Stimulated activated CD4-positive, alpha-beta T cell treated with anti-CD3 and anti-CD28 coated beads, Interleukin-1b, Interleukin-23, amount 100 ng/mL, for 24 hours (primary cell): ENCODE measurements around the gene M1AP.

ENCODE experiments used
- DNase-seq, 4 experiments: peaks; one replicate each; pipeline ENCODE4 v3.0.0-alpha.2; 2020; ENCODE audit warnings: low read depth in 4 of 4, low spot score in 1 of 4

The M1AP gene, protein sequence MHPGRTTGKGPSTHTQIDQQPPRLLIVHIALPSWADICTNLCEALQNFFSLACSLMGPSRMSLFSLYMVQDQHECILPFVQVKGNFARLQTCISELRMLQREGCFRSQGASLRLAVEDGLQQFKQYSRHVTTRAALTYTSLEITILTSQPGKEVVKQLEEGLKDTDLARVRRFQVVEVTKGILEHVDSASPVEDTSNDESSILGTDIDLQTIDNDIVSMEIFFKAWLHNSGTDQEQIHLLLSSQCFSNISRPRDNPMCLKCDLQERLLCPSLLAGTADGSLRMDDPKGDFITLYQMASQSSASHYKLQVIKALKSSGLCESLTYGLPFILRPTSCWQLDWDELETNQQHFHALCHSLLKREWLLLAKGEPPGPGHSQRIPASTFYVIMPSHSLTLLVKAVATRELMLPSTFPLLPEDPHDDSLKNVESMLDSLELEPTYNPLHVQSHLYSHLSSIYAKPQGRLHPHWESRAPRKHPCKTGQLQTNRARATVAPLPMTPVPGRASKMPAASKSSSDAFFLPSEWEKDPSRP

DNA sequence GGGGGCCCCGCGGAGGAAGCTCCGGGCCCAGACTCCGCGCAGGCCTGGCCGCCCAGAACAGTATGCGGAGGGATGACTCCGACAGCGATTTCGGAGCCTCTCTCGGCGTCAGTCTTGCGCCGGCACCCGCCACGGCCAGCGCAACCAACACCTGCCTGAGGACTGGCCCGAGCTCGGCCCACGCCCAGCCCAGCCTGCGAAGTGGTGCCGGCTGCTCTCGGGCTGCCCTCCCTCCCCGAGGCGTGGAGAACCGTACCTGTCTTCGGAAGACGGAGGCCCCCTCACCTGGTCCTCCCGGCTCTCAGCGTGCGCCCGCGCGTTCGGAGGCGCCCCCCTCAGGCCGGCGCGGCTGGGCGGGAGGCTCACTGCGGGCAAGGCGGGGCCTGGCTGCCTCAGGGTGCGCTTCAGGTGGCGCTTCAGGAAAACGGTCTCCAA is at the start of gene M1AP:
Gene M1AP (minus strand): TSS at position 322 of the 435 bp plus-strand sequence. CDS start 8,055 bp downstream, outside the sequence.
- no peak for DNase-seq

DNA sequence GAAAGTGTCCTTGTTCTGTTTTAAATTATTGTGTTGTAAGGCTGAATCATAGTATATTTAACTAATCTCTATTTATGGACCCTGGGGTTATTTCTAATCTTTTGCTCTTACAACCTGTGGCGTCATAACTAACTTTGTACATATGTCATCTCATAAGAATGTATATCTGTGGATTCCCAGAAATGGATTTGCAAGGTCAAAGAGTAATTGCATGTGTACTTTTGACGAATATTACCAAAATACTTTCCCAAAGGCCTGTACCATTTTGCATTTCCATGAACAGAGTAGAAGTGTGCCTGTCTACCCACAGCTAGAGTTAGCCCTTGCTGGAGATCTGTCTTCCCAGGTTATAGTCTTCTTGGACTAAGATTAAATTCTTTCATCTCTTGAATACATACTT is 48.7 kb upstream of the M1AP start:
- DNase-seq: no peak

DNA sequence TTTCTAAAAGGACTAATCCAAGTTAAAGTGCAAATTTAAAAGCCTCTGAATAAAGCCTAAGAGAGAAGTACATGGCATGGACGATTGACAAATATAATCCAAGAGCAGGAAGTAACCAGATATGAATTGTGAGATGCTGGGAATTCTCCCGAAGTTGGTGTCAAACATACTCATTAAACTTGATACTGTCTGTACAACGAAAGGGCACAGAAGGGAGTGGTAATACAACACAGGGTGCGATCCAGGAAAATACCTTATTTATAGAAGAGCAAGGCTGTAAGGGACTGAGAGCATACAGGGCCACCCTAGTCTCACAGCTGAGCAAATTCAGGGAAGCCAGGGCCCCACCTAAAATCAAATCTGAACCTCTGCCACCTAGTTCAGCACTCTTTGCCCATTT is 47.5 kb upstream of the M1AP start:
- DNase-seq: no peak

DNA sequence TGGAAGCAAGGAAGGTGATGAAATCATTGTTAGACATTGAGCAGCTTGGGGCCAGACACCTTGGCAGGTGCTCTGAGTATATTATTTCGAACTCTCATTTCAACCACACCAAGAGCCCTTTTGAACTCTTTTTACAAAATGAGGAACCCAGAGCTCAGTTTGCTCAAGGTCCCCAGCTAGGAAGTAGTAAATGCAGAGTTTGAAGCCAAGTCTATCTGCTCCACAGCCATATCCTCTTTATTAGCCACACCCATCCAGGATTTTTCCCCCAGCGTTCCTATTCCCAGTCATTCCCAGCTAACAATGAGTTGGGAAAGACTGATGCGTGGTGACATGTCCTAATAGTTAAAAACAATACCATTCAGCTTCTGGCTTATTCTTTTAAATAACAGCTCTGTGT is 46.2 kb upstream of the M1AP start:
- no peak for DNase-seq

DNA sequence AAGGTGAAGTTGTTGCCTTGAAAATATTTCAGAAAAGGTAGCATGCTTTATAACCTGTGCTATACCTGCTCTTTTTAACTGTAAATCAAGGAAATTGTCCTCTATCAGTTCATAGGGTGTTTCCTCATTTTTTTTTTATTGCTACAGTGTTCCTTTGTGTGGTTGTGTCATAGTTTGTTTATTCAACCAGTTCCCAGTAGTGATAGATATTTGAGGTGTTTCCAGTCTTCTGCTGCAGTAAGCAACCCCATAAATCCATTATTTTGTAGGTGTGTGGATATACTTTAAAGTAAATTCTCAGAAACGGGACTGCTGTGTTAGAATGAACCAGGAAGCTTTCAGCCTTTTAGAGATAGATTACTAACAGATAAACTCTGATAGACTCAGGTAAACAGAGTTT is 45.5 kb upstream of the M1AP start:
- DNase-seq: no peak

DNA sequence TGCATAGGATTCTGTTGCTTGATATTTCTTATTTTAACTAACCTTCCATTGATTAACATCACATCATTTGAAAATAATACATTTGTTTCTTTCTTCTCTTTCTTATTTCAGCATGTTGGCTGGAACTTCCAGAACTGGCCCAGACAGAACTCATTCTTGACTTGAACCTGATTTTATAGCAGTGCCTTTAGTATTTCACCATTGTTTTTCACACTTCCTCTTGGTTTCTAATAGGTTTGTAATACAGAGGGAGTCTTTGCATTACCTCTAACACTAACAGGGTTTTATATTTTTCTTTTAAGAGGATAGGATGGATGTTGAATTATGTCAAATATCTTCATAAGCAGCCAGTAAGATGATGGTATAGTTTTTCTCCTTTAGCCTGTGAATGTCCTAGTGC is 45.1 kb upstream of the M1AP start:
- DNase-seq: no peak

DNA sequence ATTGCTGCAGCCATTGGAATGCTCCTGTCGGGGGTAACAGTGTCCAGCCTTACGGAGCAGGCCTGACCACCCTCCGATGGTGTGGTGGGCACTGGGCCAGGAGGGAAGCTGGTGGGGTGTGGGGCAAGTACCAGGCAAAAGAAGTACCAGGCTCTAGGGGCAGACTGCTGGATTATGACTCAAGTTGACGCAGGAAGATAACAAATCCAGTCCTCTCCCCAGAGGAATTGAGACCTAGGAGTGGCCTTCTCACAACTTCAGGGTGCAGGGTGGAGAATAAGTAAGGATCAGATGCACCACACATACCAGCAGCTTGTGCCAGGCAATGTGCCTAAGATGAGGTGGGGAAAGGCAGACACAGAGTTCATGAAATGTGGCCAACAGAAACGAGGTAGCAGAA is 43.8 kb upstream of the M1AP start:
- no peak for DNase-seq

DNA sequence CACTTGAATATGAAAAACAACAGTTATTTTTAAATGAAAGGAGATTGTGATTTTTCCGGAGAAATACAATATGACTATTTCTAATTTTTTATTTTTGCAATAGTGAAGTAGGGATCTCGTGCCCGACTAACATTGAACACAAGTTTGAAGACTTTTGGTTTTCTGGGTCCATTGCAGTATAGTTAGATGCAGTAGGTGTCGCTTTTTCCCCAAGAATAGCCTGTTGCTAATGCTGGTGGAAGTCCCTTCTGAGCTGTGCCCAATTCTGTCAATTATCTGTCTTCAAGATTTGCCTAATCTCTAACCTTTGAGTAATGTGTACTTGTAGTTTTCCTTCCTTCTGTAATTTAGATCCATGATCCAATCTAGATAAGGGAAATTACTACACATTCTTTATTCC is 42.4 kb upstream of the M1AP start:
- peak in 1 of 4 experiments; percentile 1 for DNase-seq

DNA sequence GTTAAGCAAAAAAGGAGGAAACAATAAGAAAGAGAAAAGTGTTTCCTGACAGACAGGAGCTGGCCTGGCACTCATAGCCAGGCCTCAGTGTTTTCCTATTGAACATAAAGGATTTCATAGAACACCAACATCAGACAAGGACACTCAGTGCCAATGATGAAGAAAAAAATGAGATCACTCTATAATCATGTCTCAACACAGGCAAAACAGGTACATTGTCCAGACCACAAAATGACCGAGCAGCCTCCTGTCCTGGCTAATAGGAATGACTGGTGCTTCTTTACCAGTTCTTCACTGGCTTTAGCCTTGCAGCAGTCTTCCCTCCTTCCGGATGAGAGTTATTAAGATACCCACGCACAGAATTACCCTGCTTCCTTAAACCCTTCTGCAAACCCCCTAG is 41.5 kb upstream of the M1AP start:
- no peak for DNase-seq

DNA sequence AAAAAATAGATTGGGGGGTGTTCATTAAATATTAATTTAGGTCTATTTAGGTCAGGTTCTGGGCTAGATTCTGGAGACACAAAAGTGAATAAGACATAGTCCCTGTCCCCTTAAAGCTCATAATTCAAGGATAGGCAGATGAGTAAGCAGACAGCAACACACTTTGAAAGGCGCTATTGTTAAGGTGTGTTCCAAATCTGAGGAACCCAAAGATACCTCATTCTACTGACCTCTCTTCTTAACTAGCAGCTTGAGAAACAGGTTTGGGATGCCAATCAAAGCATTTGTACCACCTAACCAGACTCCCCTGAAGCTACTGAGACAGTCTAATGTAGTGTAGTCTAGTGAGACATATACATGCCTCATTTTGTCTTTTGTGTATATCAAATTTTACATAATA is 40.8 kb upstream of the M1AP start:
- no peak for DNase-seq

DNA sequence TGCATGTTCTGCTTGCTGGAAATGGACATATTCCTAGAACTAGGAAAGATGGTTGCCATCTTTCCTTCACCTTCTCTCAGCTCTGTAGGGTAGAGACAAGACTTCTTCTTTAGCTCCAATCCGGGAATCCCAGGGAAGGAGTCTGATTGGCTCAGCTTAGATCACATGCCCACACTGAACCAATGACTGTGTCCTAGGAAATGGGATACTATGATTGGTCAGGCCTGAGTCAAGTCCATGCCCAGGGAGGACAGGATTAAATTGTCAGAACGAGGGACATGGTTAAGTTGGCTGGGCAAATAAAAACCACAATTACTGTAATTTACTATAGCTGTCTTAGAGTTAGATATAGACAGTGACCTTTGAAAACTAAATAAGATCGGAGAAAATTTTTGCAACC is 37.3 kb upstream of the M1AP start:
- DNase-seq: no peak

DNA sequence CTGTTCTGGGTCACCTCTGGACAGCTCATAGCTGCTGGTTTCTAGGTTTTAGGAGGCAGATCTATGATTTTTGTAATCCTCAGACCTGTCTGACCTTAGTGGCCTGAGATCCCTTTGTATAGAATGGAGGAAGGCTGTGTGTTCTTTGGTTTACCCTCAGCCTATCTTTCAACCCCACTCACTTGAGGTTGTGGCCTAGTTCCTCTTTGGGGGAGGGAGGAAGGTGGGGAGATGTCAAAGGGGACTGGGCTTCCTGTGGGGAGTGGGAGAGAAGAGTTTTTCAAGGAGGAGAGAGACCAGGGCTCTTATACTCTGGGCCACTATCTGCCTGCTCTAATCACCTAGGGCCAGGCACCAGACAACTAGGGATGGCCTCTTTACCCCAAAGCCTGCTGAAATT is 34.4 kb upstream of the M1AP start:
- no peak for DNase-seq

DNA sequence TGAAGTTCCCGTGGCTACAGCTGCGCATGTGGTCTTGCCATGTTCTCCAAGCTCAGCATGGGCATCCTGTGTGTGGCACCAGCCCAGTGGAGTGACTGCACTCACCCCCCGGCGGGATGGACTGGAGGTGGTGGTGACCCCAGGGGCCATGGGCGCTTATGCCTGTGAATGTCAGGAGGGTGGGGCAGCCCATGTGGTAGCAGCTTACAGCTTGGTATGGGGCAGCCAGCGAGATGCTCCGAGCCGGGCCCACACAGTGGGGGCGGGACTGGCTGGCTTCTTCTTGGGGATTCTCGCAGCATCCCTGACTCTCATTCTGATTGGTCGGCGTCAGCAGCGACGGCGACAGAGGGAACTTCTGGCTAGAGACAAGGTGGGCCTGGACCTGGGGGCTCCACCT is 31.5 kb upstream of the M1AP start:
- DNase-seq: no peak

DNA sequence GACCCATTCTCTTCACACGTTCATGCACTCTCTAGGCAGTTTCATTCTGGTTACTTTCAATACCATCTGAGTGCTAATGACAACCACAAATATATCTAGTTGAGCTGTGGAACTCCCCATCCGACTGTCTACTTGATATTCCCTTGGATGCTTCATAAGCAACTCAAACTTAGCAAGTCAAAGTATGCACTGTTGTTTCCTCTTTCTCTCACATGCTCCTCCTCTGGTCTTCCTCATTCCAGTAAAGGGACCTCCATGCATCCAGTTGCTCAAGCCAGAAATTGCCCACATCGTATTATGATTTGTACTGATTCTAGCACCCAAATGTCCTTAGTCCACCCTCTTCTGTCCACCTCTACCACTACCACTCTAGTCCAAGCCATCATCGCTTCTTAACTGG is 28.2 kb upstream of the M1AP start:
- no peak for DNase-seq

DNA sequence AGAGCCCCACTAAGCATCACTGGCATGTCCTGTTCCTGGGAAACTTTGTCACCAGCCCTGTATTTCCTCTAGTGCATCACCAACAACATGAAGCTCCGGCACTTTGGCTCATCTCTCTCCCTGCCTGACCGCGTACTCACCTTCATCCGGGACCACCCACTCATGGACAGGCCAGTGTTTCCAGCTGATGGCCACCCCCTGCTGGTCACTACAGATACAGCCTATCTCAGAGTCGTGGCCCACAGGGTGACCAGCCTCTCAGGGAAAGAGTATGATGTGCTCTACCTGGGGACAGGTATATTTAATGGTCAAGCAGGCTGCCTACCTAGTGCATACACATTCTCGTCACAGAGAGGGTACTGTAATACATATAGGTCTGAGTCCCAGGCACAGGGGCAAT is 27.0 kb upstream of the M1AP start:
- DNase-seq: no peak

DNA sequence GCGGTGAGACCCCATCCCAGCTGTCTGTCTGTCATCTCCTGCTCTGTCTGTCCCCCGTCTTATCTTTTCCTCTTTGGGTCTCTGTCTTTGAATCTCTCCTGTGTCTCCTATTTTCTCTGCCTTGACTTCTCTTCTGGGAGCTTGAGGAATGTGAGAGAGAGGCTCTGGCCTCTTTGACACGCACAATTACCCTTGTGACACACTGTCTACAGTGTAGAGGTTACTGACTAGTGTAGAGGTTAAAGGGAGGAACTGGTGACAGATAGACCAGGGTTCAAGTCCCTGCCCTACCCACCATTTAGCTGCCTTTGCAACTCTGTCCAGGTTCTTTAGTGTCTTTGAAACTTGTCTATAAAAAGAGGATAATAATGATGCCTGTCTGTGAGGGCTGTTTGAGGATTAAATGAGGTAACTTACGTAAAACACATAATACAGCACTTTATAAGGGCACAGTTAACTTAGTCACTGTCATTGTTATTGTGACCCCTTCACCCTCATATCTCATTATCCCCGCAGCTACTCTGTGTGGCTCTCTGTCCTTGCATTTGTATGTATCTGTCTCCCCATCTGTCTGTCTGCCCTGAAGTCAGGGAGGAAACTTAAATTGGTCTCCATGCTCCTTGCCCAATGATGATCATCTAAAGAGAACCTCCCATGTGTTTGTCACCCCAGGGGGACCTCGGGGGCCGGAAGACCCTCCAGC is 25.8 kb upstream of the M1AP start:
- DNase-seq: no peak

DNA sequence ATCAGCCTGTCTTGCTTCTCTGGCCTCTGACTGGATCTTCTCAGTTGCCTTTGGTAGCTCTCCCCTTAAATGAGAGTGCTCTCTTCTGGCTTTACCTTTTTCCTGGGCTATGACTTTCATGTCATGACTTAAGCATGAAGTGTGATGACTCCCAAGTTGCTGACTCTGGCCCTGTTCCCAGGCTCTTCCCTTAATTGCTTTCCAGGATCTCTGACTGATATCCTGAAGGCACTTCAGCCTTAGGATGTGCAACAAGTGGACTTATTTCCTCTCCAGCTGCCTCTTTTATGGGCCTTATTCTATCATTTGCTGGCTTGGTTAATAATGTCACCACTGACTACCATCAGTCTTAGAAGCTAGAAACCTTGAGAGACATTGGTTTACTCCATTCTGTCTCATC is 23.3 kb upstream of the M1AP start:
- DNase-seq: no peak

DNA sequence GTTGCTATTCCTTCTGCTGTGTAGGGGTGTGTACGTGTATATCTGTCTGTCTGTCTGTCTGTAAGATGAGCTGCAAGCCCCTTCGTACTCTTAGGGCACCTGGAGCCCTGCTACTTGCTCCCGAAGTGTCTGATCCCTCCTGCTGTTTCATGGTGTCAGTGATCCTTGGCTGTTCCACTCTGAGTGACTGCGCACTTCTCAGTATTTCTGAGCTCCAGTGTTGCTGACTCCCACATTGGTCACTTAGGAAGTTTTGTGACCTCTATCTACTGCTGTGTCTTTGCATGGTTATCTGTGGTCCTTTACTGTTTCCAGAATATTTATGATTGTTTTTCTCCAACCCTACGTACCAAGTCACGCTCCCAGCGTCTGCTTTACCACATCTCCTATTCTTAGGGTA is 22.1 kb upstream of the M1AP start:
- no peak for DNase-seq

DNA sequence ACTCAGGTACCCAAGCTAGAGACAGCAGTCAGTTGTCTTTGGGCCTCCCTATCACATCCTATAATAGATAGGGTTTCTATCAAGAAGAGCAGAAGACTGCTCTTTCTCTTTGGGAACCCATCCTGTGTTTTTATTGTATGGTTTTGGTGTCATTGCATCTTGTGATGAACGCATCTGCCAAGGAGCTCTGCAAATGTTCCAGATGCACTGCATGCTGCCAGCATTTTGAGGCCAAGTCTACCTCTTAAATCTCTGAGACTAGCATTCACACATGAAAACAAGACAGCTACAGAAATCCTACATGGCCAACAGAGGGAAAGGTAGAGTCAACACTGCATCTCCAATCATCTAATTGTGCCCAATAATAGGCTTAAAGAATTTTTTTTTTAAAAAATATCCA is 20.0 kb upstream of the M1AP start:
- no peak for DNase-seq

DNA sequence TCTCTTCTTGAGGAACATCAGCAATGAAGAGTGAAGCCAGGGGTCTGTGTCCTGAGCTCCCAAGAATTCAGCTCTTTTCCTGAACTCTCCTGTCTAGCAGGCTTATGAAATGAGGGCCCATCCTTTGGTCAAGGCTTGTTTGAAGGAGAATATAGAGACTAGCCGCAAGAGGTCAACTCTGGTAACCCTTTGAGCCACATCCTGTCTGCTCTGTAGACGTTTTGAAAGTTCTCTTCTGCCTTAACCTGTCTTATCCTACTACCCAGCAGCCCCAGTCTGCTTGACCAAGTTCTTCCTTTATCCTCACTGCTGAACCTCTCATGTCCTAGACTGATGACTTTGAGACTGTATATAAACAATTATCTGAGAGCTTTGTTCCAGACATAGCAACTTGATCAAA is 11.3 kb upstream of the M1AP start:
- no peak for DNase-seq

DNA sequence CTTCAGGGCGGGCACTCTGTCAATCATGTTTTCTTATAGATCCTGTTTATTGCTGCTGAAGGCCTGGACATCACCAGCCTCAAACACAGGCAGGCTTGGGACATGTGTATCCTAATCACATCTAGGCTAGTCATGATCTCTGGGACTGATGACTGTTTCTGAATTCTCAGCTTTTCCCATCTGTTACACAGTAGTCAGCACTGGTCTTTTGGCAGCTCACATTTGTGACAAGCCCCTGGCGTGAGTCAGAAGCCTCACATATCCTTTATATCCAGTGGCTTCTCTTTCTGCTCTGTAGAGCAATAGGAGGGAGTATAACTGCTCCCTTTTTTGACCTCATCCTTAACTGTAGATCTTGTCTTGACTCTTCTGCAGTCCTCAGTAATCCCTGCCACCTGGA is 10.4 kb upstream of the M1AP start:
- no peak for DNase-seq

DNA sequence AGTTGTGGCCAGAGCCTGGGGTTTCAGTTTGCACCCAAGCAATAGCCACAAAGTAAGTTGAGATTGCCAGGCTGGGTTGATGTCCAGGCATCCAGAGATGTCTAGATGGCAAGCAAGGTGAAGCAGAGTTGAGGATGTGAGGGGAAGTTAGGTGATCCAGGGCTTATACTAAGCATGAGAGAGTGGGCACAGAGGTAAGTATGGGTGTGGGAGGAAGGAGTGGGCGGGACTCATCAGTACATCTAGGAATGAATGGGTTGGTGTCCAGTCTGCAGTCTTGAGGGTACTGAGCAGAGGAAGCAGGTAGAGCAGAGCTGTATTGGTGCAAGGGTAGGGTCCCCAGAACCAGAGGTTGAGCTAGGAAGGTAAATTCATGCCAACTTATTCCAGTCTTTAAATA is 7.4 kb upstream of the M1AP start:
- no peak for DNase-seq
